Omental fat pad (tissue), 4 donors: ENCODE measurements around the gene DLGAP1. TPM values are rescaled to one million over a fixed set of nuclear protein-coding genes. Genes with fewer than 3 reads are reported as not detected.

Experiments
- ATAC-seq: fragments of 150-250 bp; one replicate; pipeline ENCODE4 v1.9.1; 2016; ENCODE audit warnings: mild to moderate bottlenecking, moderate library complexity; ENCODE audit not compliant: low FRiP score
- DNase-seq: peaks from one replicate; pipeline ENCODE4 v3.0.0-alpha.2; 2019; ENCODE audit warnings: low spot score
- small RNA-seq: library from RNA; depleted of rRNA; stranded (forward); fragments of <200 nt; gene quantifications from one replicate; pipeline ENCODE3, GENCODE V24; 2016
- total RNA-seq, 4 donors: library from RNA; depleted of rRNA; stranded (reverse); fragments of >200 nt; gene quantifications; one replicate each; pipeline ENCODE4 v1.1.0, GENCODE V29; 2016
- TF ChIP-seq, protein P1 (sequence below), 3 donors: fragments of 450-650 bp; IDR thresholded peaks; one replicate each; pipeline ENCODE4 v1.5.1; 2016 to 2017; ENCODE audit warnings: antibody characterized with exemption in 3 of 3, mild to moderate bottlenecking in 3 of 3, moderate library complexity in 2 of 3

The DLGAP1 gene
- total RNA-seq, 4 donors from 2014 or later = 1.5 to 8.0 (median 5.4) TPM

DNA sequence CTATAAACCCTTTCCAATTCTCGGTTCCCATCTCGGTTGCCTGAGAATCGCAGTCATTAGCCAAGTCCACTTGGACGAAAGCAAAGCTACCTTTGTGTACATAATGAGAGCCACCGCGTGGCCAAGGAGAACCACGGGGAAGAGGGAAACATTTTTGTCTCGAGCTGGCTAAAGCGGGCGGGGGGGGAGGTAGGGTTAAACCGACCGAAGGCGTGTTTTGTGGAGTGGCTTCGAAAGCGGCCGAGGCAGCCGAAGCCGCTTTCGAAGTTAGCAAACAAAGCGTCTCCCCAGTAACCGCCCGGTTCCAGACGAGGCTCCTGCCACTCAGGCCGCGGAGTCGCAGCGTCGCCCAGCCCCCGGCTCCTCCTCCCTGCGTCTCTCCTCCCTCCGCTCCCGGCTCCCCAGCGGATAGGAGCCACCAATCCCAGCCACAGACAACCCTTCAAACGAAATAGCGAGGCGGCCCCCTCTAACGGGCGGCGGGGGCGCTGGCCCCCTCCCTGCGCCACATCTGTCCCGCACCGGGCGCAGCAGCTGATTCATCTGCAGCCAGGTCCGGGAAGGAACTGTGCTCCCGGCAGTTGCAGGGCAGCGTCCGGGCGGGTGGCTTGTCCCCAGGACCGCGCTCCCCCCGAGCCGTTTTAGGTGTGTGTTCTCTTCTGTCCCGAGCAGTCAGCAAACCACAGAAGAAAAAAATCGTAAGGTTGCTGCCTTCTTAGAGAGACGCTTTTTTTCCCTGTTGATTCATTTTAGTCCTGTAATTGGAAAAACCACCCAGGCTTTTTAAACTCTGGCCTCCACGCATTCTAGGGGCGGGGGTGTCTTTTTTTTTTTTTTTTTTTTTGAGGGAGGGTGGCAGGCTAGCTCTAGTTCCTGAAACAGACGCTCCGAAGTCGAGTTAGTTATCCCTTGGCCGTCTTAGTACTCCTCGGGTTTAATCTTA, 1006.9 kb downstream of the DLGAP1 start:
- ATAC-seq (peak; percentile 75), DNase-seq (peak; percentile 48)
- TF ChIP-seq, protein P1, sequence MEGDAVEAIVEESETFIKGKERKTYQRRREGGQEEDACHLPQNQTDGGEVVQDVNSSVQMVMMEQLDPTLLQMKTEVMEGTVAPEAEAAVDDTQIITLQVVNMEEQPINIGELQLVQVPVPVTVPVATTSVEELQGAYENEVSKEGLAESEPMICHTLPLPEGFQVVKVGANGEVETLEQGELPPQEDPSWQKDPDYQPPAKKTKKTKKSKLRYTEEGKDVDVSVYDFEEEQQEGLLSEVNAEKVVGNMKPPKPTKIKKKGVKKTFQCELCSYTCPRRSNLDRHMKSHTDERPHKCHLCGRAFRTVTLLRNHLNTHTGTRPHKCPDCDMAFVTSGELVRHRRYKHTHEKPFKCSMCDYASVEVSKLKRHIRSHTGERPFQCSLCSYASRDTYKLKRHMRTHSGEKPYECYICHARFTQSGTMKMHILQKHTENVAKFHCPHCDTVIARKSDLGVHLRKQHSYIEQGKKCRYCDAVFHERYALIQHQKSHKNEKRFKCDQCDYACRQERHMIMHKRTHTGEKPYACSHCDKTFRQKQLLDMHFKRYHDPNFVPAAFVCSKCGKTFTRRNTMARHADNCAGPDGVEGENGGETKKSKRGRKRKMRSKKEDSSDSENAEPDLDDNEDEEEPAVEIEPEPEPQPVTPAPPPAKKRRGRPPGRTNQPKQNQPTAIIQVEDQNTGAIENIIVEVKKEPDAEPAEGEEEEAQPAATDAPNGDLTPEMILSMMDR (IDR thresholded peaks at IDR 0.05) = no peak

GRCh38 chr18:3447068-3447894, 1007.8 kb downstream of the DLGAP1 start:
- DNase-seq (no peak), ATAC-seq (no peak)
- TF ChIP-seq, protein P1 (IDR thresholded peaks at IDR 0.05) = no peak

Small RNAs within 50 kb of the gene (small RNA-seq; reads per million reads assigned to genes)
- not detected for gene AP005208.1
- not detected for gene AP005403.1
- not detected for gene MIR6718
- gene RN7SL39P = not detected
- not detected for gene RNU6-831P
